Measurements from ENCODE around the gene ADORA1. TPM values are rescaled to one million over a fixed set of nuclear protein-coding genes. Genes with fewer than 3 reads are reported as not detected.

ADORA1 gene
- total and polyA plus RNA-seq, 2 of the 13 experiments (the other 11 are each of a cell fraction or from before 2014, with no cell fraction given): 0.11 TPM; not detected in 1

DNA sequence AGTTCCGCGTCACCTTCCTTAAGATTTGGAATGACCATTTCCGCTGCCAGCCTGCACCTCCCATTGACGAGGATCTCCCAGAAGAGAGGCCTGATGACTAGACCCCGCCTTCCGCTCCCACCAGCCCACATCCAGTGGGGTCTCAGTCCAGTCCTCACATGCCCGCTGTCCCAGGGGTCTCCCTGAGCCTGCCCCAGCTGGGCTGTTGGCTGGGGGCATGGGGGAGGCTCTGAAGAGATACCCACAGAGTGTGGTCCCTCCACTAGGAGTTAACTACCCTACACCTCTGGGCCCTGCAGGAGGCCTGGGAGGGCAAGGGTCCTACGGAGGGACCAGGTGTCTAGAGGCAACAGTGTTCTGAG is 38.3 kb downstream of the ADORA1 start:
- Histone ChIP-seq H3K4me3 (replicated peaks in 1 of 3; ENCODE audit: insufficient read depth in 1 of 3, low read depth in 2 of 3, low read length in 3 of 3) (no peak overlapping the region), H2AFZ (ENCODE audit: low read length) (no peak overlapping the region), H3K9ac (ENCODE audit: insufficient read depth, low read depth, low read length) (no peak overlapping the region), H3K36me3 (replicated peaks in 1 of 2; ENCODE audit: control insufficient read depth in 1 of 2, insufficient read depth in 2 of 2, low read length in 2 of 2) (no peaks in the 10 kb centered on the region), H3K4me1 (ENCODE audit: insufficient read depth, low read length) (no peaks in the 10 kb centered on the region), H3K27me3 (ENCODE audit: control insufficient read depth in 1 of 2, insufficient read depth in 2 of 2, low read length in 2 of 2) (peaks cover 1 to 6% of the 10 kb centered on the region in 2 experiments; a peak in 2 of 5 replicates), H4K20me1 (ENCODE audit: insufficient read depth, low read length) (no peaks in the 10 kb centered on the region), H3K4me2 (ENCODE audit: low read depth, low read length) (no peak overlapping the region), H3K9me3 (ENCODE audit: low read length) (no peaks in the 10 kb centered on the region), H3K27ac (ENCODE audit: extremely low read length, insufficient read depth, low read length) (no peak overlapping the region), H3K79me2 (ENCODE audit: insufficient read depth, low read length) (no peaks in the 10 kb centered on the region)
- DNase-seq (ENCODE audit: low spot score) (no peak), FAIRE-seq (no peak), ATAC-seq (no peak)
- 70% methylated on average over 7 of the region's 8 CpGs for WGBS (ENCODE audit: low lambda C conversion rate)
- CTCF ChIA-PET (ENCODE audit: low intra/inter-chr PET ratio, low total read pairs): interaction anchor here (1.8 kb wide), 1 partner anchor 51 kb away, joined by 15 read pairs; no protein-coding TSS in a partner anchor
- TF ChIP-seq ZNF616 (CRISPR knock-in tag; IDR thresholded peaks at IDR 0.05; ENCODE audit: low read depth) (no peak), SRSF4 (IDR thresholded peaks at IDR 0.05; ENCODE audit: low read depth, low read length, poor library complexity, severe bottlenecking) (no peak), ZNF572 (CRISPR knock-in tag; IDR thresholded peaks at IDR 0.05) (no peak), SIX1 (CRISPR knock-in tag; IDR thresholded peaks at IDR 0.05; ENCODE audit: borderline replicate concordance) (no peak), RAD21 (CRISPR knock-in tag; IDR thresholded peaks at IDR 0.05) (no peak), EEA1 (CRISPR knock-in tag; IDR thresholded peaks at IDR 0.05; ENCODE audit: borderline replicate concordance) (no peak), CEBPB (IDR thresholded peaks at IDR 0.05; ENCODE audit: borderline replicate concordance, low read depth, low read length) (no peak), TRIM24 (CRISPR knock-in tag; IDR thresholded peaks at IDR 0.05) (no peak), PCBP1 (IDR thresholded peaks at IDR 0.05; ENCODE audit: borderline replicate concordance, low read depth, low read length) (no peak), ZFYVE20 (CRISPR knock-in tag; IDR thresholded peaks at IDR 0.05; ENCODE audit: borderline replicate concordance, low read depth) (no peak), JUN (CRISPR knock-in tag; IDR thresholded peaks at IDR 0.05) (no peak), ZNF775 (CRISPR knock-in tag; IDR thresholded peaks at IDR 0.05; ENCODE audit: borderline replicate concordance) (no peak), SP5 (CRISPR knock-in tag; IDR thresholded peaks at IDR 0.05; ENCODE audit: borderline replicate concordance, low read depth) (no peak), ZBTB38 (CRISPR knock-in tag; IDR thresholded peaks at IDR 0.05) (no peak), RNF2 (conservative IDR thresholded peaks at IDR 0.05; ENCODE audit: low read depth) (no peak), KMT2B (CRISPR knock-in tag; IDR thresholded peaks at IDR 0.05) (no peak)
- TF ChIP-seq, protein P1, sequence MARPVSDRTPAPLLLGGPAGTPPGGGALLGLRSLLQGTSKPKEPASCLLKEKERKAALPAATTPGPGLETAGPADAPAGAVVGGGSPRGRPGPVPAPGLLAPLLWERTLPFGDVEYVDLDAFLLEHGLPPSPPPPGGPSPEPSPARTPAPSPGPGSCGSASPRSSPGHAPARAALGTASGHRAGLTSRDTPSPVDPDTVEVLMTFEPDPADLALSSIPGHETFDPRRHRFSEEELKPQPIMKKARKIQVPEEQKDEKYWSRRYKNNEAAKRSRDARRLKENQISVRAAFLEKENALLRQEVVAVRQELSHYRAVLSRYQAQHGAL (CRISPR knock-in tag; IDR thresholded peaks at IDR 0.05; ENCODE audit: not compliant biosample characterization): no peak
- POLR2A ChIA-PET: no interaction called here
- in situ Hi-C loops (cut with HindIII; ENCODE audit: extremely low pct_ligation_motif_present, low pct_unique_long_range_greater_than_20kb): loop anchor here (5.0 kb wide), 1 partner anchor 52 kb away; no protein-coding TSS in a partner anchor
- intact Hi-C loops (cut with micrococcal nuclease; ENCODE audit: unreplicated experiment): loop anchor here (1.0 to 2.0 kb wide), 2 partner anchors 51 to 101 kb away; no protein-coding TSS in a partner anchor
- BruUV-seq (replicated peaks): no TSS peak

Data from HepG2 (cell line).